CD14-positive monocyte (primary cell): ENCODE measurements around the gene ACBD6. TPM values are rescaled to one million over a fixed set of nuclear protein-coding genes. Genes with fewer than 3 reads are reported as not detected.

Experiments
- DNase-seq, 3 donors: peaks; one replicate each; pipeline ENCODE4 v3.0.0-alpha.2; 2011 to 2022
- H2AFZ ChIP-seq: 2 replicates; pipeline ENCODE4 v1.6.0; 2012; ENCODE audit warnings: mild to moderate bottlenecking, low read depth, low read length, inconsistent platforms; ENCODE audit not compliant: insufficient read depth, poor library complexity, severe bottlenecking
- H3K27ac ChIP-seq, 2 donors: 1 replicate in 1 of 2; 2 replicates in 1 of 2; pipeline ENCODE4 v1.5.1; 2012 to 2013; ENCODE audit warnings: low read length in 2 of 2, control low read depth in 1 of 2, inconsistent platforms in 1 of 2, low read depth in 1 of 2, mild to moderate bottlenecking in 1 of 2
- H3K27me3 ChIP-seq, 2 donors: one replicate each; pipeline versions ENCODE4 v1.6.0 to v1.6.1; 2011 to 2013; ENCODE audit warnings: low read length in 2 of 2; ENCODE audit not compliant: control insufficient read depth in 2 of 2, insufficient read depth in 2 of 2
- H3K36me3 ChIP-seq, 2 donors: replicated peaks in 1 of 2; 1 replicate in 1 of 2; 2 replicates in 1 of 2; pipeline versions ENCODE4 v1.5.1 to v1.6.1; 2012 to 2013; ENCODE audit warnings: low read length in 2 of 2, control low read depth in 1 of 2, inconsistent platforms in 1 of 2, mild to moderate bottlenecking in 1 of 2; ENCODE audit not compliant: insufficient read depth in 2 of 2, control insufficient read depth in 1 of 2
- H3K4me1 ChIP-seq, 2 donors: 1 replicate in 1 of 2; 2 replicates in 1 of 2; pipeline versions ENCODE4 v1.5.1 to v1.6.1; 2012 to 2013; ENCODE audit warnings: low read length in 2 of 2, control low read depth in 1 of 2, inconsistent platforms in 1 of 2, mild to moderate bottlenecking in 1 of 2, moderate library complexity in 1 of 2; ENCODE audit not compliant: insufficient read depth in 2 of 2, control insufficient read depth in 1 of 2
- H3K4me2 ChIP-seq: replicated peaks from 2 replicates; pipeline ENCODE3; 2012; ENCODE audit warnings: low read length, moderate library complexity, mild to moderate bottlenecking; ENCODE audit not compliant: poor library complexity, severe bottlenecking; ENCODE audit errors: extremely low read depth
- H3K4me3 ChIP-seq, 3 experiments: fragments of 200-600 bp in 1 of 3; sonication (generic) in 1 of 3; replicated peaks in 1 of 3; 1 replicate in 2 of 3; 2 replicates in 1 of 3; pipeline ENCODE4 v1.5.1; 2011 to 2013; ENCODE audit warnings: low read length in 3 of 3, mild to moderate bottlenecking in 3 of 3, control low read depth in 2 of 3, low read depth in 2 of 3, inconsistent platforms in 1 of 3, moderate library complexity in 1 of 3
- H3K79me2 ChIP-seq: 2 replicates; pipeline ENCODE4 v1.6.0; 2012; ENCODE audit warnings: mild to moderate bottlenecking, control low read depth, inconsistent platforms, low read length, moderate library complexity; ENCODE audit not compliant: insufficient read depth
- H3K9ac ChIP-seq: 2 replicates; pipeline ENCODE4 v1.6.0; 2017; ENCODE audit warnings: low read length, mild to moderate bottlenecking; ENCODE audit not compliant: insufficient read depth, poor library complexity, severe bottlenecking
- H3K9me3 ChIP-seq, 2 donors: replicated peaks in 1 of 2; 1 replicate in 1 of 2; 2 replicates in 1 of 2; pipeline versions ENCODE4 v1.5.1 to v1.6.1; 2012 to 2013; ENCODE audit warnings: low read length in 2 of 2, control low read depth in 1 of 2; ENCODE audit not compliant: control insufficient read depth in 1 of 2, insufficient read depth in 1 of 2
- H4K20me1 ChIP-seq: 2 replicates; pipeline ENCODE4 v1.6.0; 2012; ENCODE audit warnings: mild to moderate bottlenecking, low read length, control low read depth, moderate library complexity; ENCODE audit not compliant: insufficient read depth
- H3K27ac Mint-ChIP-seq, 7 donors: one replicate each; pipeline ENCODE4 v1.8.0; 2020; ENCODE audit warnings: mild to moderate bottlenecking in 7 of 7, mixed read lengths in 7 of 7, moderate library complexity in 6 of 7, inconsistent platforms in 2 of 7
- H3K27me3 Mint-ChIP-seq, 3 donors: one replicate each; pipeline ENCODE4 v1.8.0; 2021 to 2022; ENCODE audit warnings: low read depth in 3 of 3, mild to moderate bottlenecking in 3 of 3, mixed read lengths in 3 of 3, moderate library complexity in 3 of 3, inconsistent platforms in 1 of 3
- H3K36me3 Mint-ChIP-seq, 2 donors: one replicate each; pipeline ENCODE4 v1.8.0; 2020; ENCODE audit warnings: mixed read lengths in 2 of 2, inconsistent platforms in 1 of 2, mild to moderate bottlenecking in 1 of 2
- H3K4me1 Mint-ChIP-seq: one replicate; pipeline ENCODE4 v1.8.0; 2020; ENCODE audit warnings: mild to moderate bottlenecking, mixed read lengths
- H3K4me3 Mint-ChIP-seq, 2 donors: one replicate each; pipeline ENCODE4 v1.8.0; 2020; ENCODE audit warnings: mild to moderate bottlenecking in 2 of 2, mixed read lengths in 2 of 2, moderate library complexity in 1 of 2
- H3K9me3 Mint-ChIP-seq, 7 donors: one replicate each; pipeline ENCODE4 v1.8.0; 2020 to 2022; ENCODE audit warnings: mixed read lengths in 7 of 7, mild to moderate bottlenecking in 6 of 7, moderate library complexity in 6 of 7, inconsistent platforms in 2 of 7
- CTCF ChIP-seq: fragments of 200-600 bp; IDR thresholded peaks from one replicate; pipeline ENCODE4 v1.8.0; 2022; ENCODE audit warnings: antibody characterized with exemption, mild to moderate bottlenecking
- WGBS: methylation state at CpG from one replicate; pipeline ENCODE4 v1.1.5; 2013; ENCODE audit warnings: missing lambda C conversion rate; ENCODE audit not compliant: insufficient coverage; 5-methylcytosine and 5-hydroxymethylcytosine counted together
- intact Hi-C, 2 donors: fragments of 100-400 bp; cut with micrococcal nuclease; formaldehyde crosslinking; loops; one replicate each; pipeline versions ENCODE4 v1.15.0 to v1.15.1; 2023
- polyA plus RNA-seq, 3 donors: library from polyadenylated mRNA; depleted of rRNA in 1 of 3; unstranded in 2 of 3; stranded (reverse) in 1 of 3; fragments of 300-500 nt in 2 of 3; fragments of >200 nt in 1 of 3; fragmentation: Illumina TruSeq in 2 of 3; gene quantifications; 1 replicate in 2 of 3; 2 replicates in 1 of 3; pipeline ENCODE4 v1.2.3, GENCODE V29; 2012 to 2021

ACBD6 gene
- polyA plus RNA-seq, 3 donors = 19.3 to 35.3 (median 19.7) TPM

GRCh38 chr1:180500689-180501088, 1.7 kb downstream of the ACBD6 start:
- Histone ChIP-seq H3K27ac (no peak overlapping the region), H3K4me3 (no peak overlapping the region), H3K36me3 (no peaks in the 10 kb centered on the region), H3K27me3 (no peaks in the 10 kb centered on the region), H3K4me2 (no peak overlapping the region), H3K79me2 (peaks cover 53% of the 10 kb centered on the region), H3K4me1 (peaks cover 17 to 23% of the 10 kb centered on the region in 2 donors), H3K9me3 (no peaks in the 10 kb centered on the region), H3K9ac (no peak overlapping the region), H2AFZ (no peak overlapping the region), H4K20me1 (no peaks in the 10 kb centered on the region)
- no peak overlapping the region for H3K4me3 Mint-ChIP-seq
- H3K9me3 Mint-ChIP-seq = no peaks in the 10 kb centered on the region
- peaks cover 0 to 2% (median 0%) of the 10 kb centered on the region in 3 donors for H3K27me3 Mint-ChIP-seq
- intact Hi-C loops = no loop called here
- DNase-seq = no peak
- H3K27ac Mint-ChIP-seq = no peak overlapping the region
- no CpG with 5 or more reads among the region's 2 CpGs for WGBS
- TF ChIP-seq CTCF = no peak
- H3K4me1 Mint-ChIP-seq = peaks cover 25% of the 10 kb centered on the region
- peaks cover 4 to 11% of the 10 kb centered on the region in 2 donors for H3K36me3 Mint-ChIP-seq

GRCh38 chr1:180498594-180498993, 3.8 kb downstream of the ACBD6 start:
- H4K20me1 ChIP-seq = no peaks in the 10 kb centered on the region
- WGBS = no CpG with 5 or more reads among the region's 4 CpGs
- peaks cover 53% of the 10 kb centered on the region for H3K79me2 ChIP-seq
- Mint-ChIP-seq H3K27me3 (no peaks in the 10 kb centered on the region), H3K4me3 (no peak overlapping the region), H3K36me3 (peaks cover 16 to 20% of the 10 kb centered on the region in 2 donors), H3K9me3 (no peaks in the 10 kb centered on the region), H3K27ac (no peak overlapping the region), H3K4me1 (peaks cover 27% of the 10 kb centered on the region)
- H3K4me2 ChIP-seq = no peak overlapping the region
- H3K9me3 ChIP-seq = no peaks in the 10 kb centered on the region
- H3K4me3 ChIP-seq = no peak overlapping the region
- no peak for DNase-seq
- peaks cover 15 to 22% of the 10 kb centered on the region in 2 donors for H3K4me1 ChIP-seq
- H3K9ac ChIP-seq = no peak overlapping the region
- no peak overlapping the region for H3K27ac ChIP-seq
- no peak overlapping the region for H2AFZ ChIP-seq
- intact Hi-C loops = no loop called here
- H3K36me3 ChIP-seq = peaks cover 5 to 18% of the 10 kb centered on the region in 2 donors
- H3K27me3 ChIP-seq = no peaks in the 10 kb centered on the region
- TF ChIP-seq CTCF = no peak
